Islet precursor cell (in vitro differentiated cells): ENCODE results near the gene RPS15A.
"Not testable (repeated sequence)": the region's sequence is repeated elsewhere in the genome, so short reads cannot be mapped to it uniquely, and the experiment has no call there.

Experiments
- DNase-seq: peaks from one replicate; pipeline ENCODE4 v3.0.0-alpha.2; 2018

RPS15A gene

GRCh38 chr16:18796377-18796776 is 6.2 kb upstream of the RPS15A start:
- no peak for DNase-seq

GRCh38 chr16:18792836-18793433 is 2.8 kb upstream of the RPS15A start:
- no peak for DNase-seq

GRCh38 chr16:18789515-18789849 is 652 bp downstream of the RPS15A start:
- DNase-seq = no peak

GRCh38 chr16:18788828-18789514 is 1.2 kb downstream of the RPS15A start:
- DNase-seq = no peak

GRCh38 chr16:18784917-18785623 is 5.1 kb downstream of the RPS15A start:
- no peak for DNase-seq

GRCh38 chr16:18783430-18784341 is 6.4 kb downstream of the RPS15A start:
- DNase-seq = peak; percentile 45

GRCh38 chr16:18782697-18783429 is 7.3 kb downstream of the RPS15A start:
- DNase-seq = no peak

- not testable (repeated sequence) for DNase-seq
These were observed 8.9 kb downstream of the RPS15A start for GRCh38 chr16:18781232-18781631.

- DNase-seq = not testable (repeated sequence)
These were observed 9.6 kb downstream of the RPS15A start for GRCh38 chr16:18780460-18781026.

- DNase-seq = not testable (repeated sequence)
These were observed 12.5 kb downstream of the RPS15A start for GRCh38 chr16:18777664-18778063.

- not testable (repeated sequence) for DNase-seq
These were observed 13.8 kb downstream of the RPS15A start for GRCh38 chr16:18776334-18776733.

- not testable (repeated sequence) for DNase-seq
These were observed 15.5 kb downstream of the RPS15A start for GRCh38 chr16:18774651-18775050.

- not testable (repeated sequence) for DNase-seq
These were observed 18.0 kb downstream of the RPS15A start for GRCh38 chr16:18772171-18772570.

GRCh38 chr16:18770336-18770962 is 19.7 kb downstream of the RPS15A start:
- DNase-seq = not testable (repeated sequence)

- not testable (repeated sequence) for DNase-seq
These were observed 22.9 kb downstream of the RPS15A start for GRCh38 chr16:18767217-18767616.

- DNase-seq = not testable (repeated sequence)
These were observed 27.4 kb downstream of the RPS15A start for GRCh38 chr16:18762713-18763112.

- DNase-seq = not testable (repeated sequence)
These were observed 30.3 kb downstream of the RPS15A start for GRCh38 chr16:18759598-18760520.

GRCh38 chr16:18757960-18758660 is 32.0 kb downstream of the RPS15A start:
- not testable (repeated sequence) for DNase-seq

GRCh38 chr16:18756639-18757038 is 33.5 kb downstream of the RPS15A start:
- DNase-seq = not testable (repeated sequence)
